Central memory CD8-positive, alpha-beta T cell (primary cell): Measurements from ENCODE around the gene GRIN2C.

ENCODE experiments used
- ATAC-seq: fragments of 150-1000 bp; cut with Tn5 transposase; replicated peaks from 2 replicates; pipeline ENCODE4 v1.10.0; 2022; ENCODE audit warnings: mild to moderate bottlenecking, moderate FRiP score, moderate number of reproducible peaks; ENCODE audit not compliant: poor library complexity, severe bottlenecking; ENCODE audit errors: extremely low read depth
- DNase-seq, 2 donors: peaks; one replicate each; pipeline ENCODE4 v3.0.0; 2021; ENCODE audit warnings: low spot score in 2 of 2
- H3K27ac Mint-ChIP-seq: one replicate; pipeline ENCODE4 v1.8.0; 2022; ENCODE audit warnings: low read depth, mild to moderate bottlenecking, moderate library complexity, mixed read lengths
- H3K27me3 Mint-ChIP-seq: one replicate; pipeline ENCODE4 v1.8.0; 2022; ENCODE audit warnings: mixed read lengths
- H3K36me3 Mint-ChIP-seq: one replicate; pipeline ENCODE4 v1.8.0; 2022; ENCODE audit warnings: mild to moderate bottlenecking, moderate library complexity, mixed read lengths; ENCODE audit not compliant: insufficient read depth
- H3K4me1 Mint-ChIP-seq: one replicate; pipeline ENCODE4 v1.8.0; 2022; ENCODE audit warnings: mixed read lengths
- H3K4me3 Mint-ChIP-seq: one replicate; pipeline ENCODE4 v1.8.0; 2022; ENCODE audit warnings: mild to moderate bottlenecking, moderate library complexity, mixed read lengths
- H3K9me3 Mint-ChIP-seq: one replicate; pipeline ENCODE4 v1.8.0; 2022; ENCODE audit warnings: mixed read lengths

Gene GRIN2C

DNA sequence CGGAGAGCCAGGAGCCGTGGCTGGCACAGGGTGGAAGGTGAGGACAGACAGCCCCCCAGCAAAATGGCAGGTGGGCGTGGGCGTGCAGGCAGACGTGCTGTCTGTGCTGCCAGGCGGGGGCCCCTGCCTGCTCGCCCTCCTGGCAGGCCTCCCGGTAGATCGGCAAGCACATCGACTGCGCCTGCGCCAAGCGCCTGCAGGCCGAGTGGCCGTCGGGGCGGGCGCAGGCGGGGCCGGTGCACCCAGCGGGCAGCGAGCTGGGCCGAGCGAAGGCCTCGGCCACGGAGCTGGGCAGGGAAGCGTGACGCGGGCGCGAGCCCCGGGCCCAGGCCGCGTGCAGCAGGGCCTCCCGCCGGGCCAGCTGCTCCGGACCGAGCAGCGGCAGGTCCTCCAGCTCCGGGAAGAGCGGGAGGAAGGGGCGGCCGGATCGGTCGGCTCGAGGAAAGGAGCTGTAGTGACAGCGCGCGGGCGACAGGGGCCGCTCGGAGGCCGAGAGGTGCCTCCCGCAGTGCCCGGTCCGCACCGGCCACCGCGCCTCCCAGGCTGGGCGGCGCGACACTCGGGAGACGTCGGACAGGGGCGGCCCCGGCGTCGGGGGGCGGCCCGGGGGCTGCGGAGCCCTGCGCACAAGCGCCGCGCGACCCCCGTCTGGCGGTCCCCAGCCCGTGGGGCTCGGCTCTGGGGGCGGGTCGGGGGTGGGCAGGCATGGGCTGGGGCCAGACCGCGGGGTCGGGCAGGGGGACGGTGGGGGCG is 16.9 kb downstream of the GRIN2C start:
- Mint-ChIP-seq H3K4me1 (peaks cover 18% of the 10 kb centered on the region), H3K27ac (no peak overlapping the region), H3K27me3 (no peaks in the 10 kb centered on the region), H3K36me3 (peaks cover 17% of the 10 kb centered on the region), H3K9me3 (no peaks in the 10 kb centered on the region), H3K4me3 (no peak overlapping the region)
- DNase-seq = no peak
- no peak for ATAC-seq

GRCh38 chr17:74842146-74842598 is 17.5 kb downstream of the GRIN2C start:
- H3K27ac Mint-ChIP-seq = no peak overlapping the region

DNA sequence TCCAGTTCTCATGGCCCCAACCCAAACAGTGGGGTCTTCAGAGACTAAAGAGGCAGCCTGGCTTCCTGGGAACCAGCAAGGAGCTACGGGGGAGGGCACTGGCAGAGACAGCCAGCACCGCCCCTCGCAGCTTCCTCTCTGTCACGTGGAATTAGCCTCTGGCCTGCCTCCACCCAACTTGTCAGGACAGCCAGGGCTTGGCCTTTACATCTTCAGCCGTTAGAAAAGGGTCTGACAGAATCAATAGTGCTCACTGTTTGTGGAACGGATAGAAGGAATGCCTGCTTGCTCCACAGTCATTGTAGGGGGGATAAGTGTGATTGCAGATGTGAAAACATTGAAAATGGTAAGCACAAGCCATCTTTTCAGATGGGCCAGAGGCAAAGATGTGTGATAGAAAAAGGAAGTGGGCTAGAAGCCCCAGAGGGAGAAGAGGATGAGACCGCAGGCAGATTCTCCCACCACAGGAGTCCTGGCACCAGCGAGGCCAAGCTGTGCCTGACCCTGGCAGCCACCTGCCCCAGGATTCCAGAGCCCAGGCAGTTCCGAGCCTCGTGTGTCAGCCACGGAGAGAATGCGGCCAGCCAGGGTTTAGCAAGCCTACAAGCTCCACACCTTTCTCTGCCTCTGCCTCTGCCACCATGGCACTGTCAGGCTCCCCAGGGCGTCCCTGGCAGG is 18.6 kb downstream of the GRIN2C start:
- no peaks in the 10 kb centered on the region for H3K9me3 Mint-ChIP-seq
- peaks cover 18% of the 10 kb centered on the region for H3K4me1 Mint-ChIP-seq
- DNase-seq (no peak), ATAC-seq (no peak)
- H3K4me3 Mint-ChIP-seq = no peak overlapping the region
- no peak overlapping the region for H3K27ac Mint-ChIP-seq
- no peaks in the 10 kb centered on the region for H3K27me3 Mint-ChIP-seq
- peaks cover 16% of the 10 kb centered on the region for H3K36me3 Mint-ChIP-seq

More at GRCh38 chr17:74842146-74842598, 17.5 kb downstream of the GRIN2C start:
- Mint-ChIP-seq H3K4me3 (no peak overlapping the region), H3K4me1 (peaks cover 18% of the 10 kb centered on the region), H3K9me3 (no peaks in the 10 kb centered on the region), H3K27me3 (no peaks in the 10 kb centered on the region), H3K36me3 (peaks cover 15% of the 10 kb centered on the region)
- ATAC-seq (no peak), DNase-seq (no peak)

- Mint-ChIP-seq H3K36me3 (peaks cover 16% of the 10 kb centered on the region), H3K9me3 (no peaks in the 10 kb centered on the region), H3K27ac (no peak overlapping the region), H3K4me1 (peaks cover 18% of the 10 kb centered on the region), H3K27me3 (no peaks in the 10 kb centered on the region), H3K4me3 (no peak overlapping the region)
- DNase-seq = no peak
- no peak for ATAC-seq
These were observed 19.5 kb downstream of the GRIN2C start for GRCh38 chr17:74839990-74840852.

DNA sequence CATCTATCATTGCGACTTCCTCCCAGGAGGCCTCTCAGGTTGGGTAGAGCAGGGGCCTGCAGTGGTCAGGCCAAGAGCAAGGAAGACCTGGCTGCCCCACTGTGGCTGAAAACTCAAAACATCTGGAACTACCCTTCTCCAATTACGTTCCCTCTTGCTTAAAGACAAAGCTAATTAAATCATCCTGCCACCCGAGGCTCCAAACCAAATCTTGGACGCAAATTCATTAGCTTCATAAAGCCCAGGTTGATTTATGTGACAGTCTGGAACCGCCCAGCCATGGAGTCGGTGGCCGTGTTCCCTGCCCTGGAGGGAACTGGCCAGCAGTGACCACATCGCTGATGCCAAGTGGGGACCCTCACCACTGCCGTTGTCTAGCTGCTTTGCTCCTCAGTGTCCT is 21.4 kb downstream of the GRIN2C start:
- no peaks in the 10 kb centered on the region for H3K9me3 Mint-ChIP-seq
- H3K36me3 Mint-ChIP-seq = peaks cover 14% of the 10 kb centered on the region
- H3K4me1 Mint-ChIP-seq = peaks cover 18% of the 10 kb centered on the region
- no peaks in the 10 kb centered on the region for H3K27me3 Mint-ChIP-seq
- no peak overlapping the region for H3K27ac Mint-ChIP-seq
- no peak for ATAC-seq
- no peak overlapping the region for H3K4me3 Mint-ChIP-seq
- DNase-seq = no peak

DNA sequence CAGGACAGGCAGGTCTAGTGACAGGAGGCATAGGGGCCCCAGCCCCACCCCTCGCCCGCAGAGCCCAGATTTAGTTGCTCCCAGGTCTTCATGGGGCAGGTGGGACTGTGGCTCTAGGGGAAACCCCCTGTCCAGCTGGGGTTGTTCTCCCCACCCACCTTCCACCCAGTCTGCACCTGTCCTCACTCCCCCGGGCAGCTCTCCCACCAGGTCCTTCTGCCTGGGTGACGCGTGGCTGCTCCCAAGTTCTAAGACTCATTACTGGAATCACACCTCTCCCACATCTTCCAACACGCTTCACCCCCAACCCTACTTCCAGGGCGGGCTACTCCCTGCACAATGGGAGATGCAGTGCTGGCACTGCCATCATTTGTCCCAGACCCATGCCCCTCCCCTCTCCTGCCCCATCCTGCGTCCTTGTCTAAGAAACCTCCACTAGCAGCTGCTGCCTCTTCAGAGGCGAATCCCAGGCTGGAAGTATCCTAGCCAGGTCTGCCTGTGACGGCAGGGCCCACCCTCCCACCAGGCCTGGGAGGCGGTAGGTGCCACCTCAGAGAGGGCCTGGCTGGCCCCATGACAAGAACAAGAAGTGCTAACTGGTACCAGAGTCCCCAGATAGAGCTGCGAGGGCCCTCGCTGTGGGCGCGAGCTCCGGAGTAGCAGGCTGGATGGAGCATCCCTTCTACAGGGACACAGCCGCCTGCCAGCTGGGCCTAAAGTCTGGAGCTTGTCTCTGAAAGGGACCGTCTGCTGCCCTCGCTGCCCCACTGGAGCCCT is 22.8 kb downstream of the GRIN2C start:
- H3K27ac Mint-ChIP-seq = no peak overlapping the region
- H3K4me1 Mint-ChIP-seq = peaks cover 23% of the 10 kb centered on the region
- no peak for DNase-seq
- no peak for ATAC-seq
- H3K27me3 Mint-ChIP-seq = no peaks in the 10 kb centered on the region
- peaks cover 12% of the 10 kb centered on the region for H3K36me3 Mint-ChIP-seq
- no peak overlapping the region for H3K4me3 Mint-ChIP-seq
- no peaks in the 10 kb centered on the region for H3K9me3 Mint-ChIP-seq

DNA sequence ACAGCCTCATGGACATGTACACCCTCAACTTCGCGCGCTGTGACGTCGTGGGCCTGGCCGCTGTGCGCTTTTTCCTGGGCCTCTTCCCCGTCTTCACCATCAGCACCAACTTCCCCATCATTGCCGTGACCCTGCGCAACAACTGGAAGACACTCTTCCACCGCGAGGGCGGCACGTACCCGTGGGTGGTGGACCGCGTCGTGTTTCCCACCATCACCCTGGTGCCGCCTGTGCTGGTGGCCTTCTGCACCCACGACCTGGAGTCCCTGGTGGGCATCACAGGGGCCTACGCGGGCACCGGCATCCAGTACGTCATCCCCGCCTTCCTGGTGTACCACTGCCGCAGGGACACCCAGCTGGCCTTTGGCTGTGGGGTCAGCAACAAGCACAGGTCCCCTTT is 23.5 kb downstream of the GRIN2C start:
- Mint-ChIP-seq H3K27me3 (no peaks in the 10 kb centered on the region), H3K27ac (no peak overlapping the region), H3K4me1 (peaks cover 21% of the 10 kb centered on the region), H3K9me3 (no peaks in the 10 kb centered on the region), H3K36me3 (peaks cover 7% of the 10 kb centered on the region), H3K4me3 (no peak overlapping the region)
- no peak for DNase-seq
- ATAC-seq = no peak

DNA sequence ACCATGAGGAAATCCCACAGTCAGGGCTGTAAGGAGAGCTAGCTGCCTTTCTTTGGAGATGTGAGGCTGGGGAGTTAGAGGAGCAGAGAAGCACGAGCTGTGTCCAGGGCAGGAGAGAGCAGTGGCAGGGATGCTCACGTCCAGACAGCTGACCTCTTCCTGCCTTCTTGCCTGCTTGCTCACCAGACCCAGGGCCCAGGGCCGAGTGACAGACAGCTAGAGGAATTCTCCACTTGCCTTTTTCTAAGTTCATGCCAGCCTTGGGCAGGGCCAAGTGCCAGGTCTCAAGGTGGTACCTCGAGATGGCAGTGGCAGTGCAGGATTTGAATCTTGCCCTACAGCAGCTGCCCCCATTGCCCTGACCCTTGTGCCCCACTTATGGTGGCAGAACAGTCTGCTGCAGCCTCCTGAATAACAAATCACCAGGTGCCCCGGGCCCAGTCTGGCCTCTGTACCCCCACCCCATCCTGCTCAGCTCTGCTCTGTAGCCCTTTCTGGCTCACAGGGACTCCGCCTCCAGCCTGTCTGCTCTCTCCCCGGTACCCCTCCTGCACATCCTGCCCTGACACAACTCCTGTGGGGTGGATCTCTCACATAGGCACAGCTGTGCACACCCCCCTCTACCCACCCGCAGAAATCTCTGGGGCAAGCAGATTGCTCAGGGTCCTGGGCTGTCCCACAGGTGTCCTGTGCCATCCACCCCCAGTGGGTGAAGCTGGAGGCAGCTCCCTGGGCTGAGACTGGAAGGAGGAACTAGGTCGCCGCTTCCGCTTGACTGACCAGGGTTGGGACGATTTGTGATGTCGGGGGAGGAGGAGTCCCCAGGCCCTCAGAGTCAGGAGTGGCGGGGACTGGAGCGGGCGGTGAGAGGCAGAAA is 25.9 kb downstream of the GRIN2C start:
- DNase-seq = no peak
- ATAC-seq = no peak
- H3K9me3 Mint-ChIP-seq = no peaks in the 10 kb centered on the region
- no peak overlapping the region for H3K4me3 Mint-ChIP-seq
- H3K27me3 Mint-ChIP-seq = no peaks in the 10 kb centered on the region
- no peak overlapping the region for H3K27ac Mint-ChIP-seq
- peaks cover 6% of the 10 kb centered on the region for H3K36me3 Mint-ChIP-seq
- peaks cover 6% of the 10 kb centered on the region for H3K4me1 Mint-ChIP-seq

DNA sequence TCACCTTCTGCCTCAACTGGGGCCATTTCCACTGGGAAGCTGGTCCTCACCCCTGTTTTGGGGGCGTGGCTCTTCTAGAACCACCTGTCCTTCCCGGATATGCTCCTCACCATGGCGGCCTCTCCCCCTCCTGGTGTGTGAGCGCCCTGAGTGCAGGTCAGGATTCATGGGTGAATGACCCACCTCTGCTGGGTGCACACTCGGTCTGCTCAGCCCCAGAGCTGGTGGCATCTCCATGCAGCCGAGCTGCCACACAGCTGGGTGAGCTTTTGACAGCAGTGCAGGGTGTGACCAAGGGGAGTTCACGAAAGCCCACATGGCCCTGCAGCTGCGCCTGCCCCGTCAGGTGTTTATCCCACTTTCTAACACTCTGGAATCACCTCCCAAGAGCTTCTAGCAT is 27.3 kb downstream of the GRIN2C start:
- peaks cover 6% of the 10 kb centered on the region for H3K36me3 Mint-ChIP-seq
- H3K9me3 Mint-ChIP-seq = no peaks in the 10 kb centered on the region
- H3K27me3 Mint-ChIP-seq = no peaks in the 10 kb centered on the region
- DNase-seq (no peak), ATAC-seq (no peak)
- no peak overlapping the region for H3K4me3 Mint-ChIP-seq
- peaks cover 6% of the 10 kb centered on the region for H3K4me1 Mint-ChIP-seq
- no peak overlapping the region for H3K27ac Mint-ChIP-seq

DNA sequence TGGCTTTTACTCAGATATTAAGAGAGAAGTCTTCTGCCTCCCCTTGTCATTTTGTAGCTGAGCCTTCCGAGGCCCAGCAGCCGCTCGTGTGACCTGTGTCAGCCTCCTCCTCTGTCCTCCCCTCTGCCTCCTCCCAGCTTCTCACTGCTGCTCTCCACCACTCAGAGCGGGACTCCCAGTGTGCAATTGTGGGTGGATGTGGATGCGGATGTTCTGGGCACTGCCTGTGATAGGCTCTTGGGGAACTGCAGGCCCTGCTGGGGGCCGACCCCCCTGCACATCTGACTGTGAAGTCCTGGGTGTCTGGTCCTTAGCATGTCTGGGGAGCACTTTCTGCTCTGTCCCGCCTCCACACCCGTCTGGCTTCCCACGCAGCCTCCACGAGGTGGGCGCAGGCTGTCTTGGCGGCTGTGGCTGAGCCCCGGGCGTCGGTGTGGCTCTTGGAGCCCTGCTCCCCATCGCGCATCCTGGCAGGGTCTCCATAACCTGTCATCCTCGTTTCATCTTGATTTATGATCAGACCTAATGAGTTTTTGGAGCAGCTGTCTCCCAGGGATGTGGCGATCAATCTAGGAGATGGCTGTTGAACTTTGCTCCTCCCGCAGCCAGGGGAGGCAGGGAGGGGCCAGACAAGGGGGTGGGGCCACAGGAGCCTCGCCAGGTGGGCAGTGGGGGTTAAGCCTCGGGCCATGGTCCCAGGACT is 28.1 kb downstream of the GRIN2C start:
- ATAC-seq = no peak
- H3K27ac Mint-ChIP-seq = no peak overlapping the region
- no peaks in the 10 kb centered on the region for H3K9me3 Mint-ChIP-seq
- DNase-seq = no peak
- H3K36me3 Mint-ChIP-seq = peaks cover 4% of the 10 kb centered on the region
- H3K27me3 Mint-ChIP-seq = no peaks in the 10 kb centered on the region
- H3K4me1 Mint-ChIP-seq = peaks cover 6% of the 10 kb centered on the region
- no peak overlapping the region for H3K4me3 Mint-ChIP-seq

GRCh38 chr17:74830861-74831260 is 28.8 kb downstream of the GRIN2C start:
- H3K27me3 Mint-ChIP-seq = no peaks in the 10 kb centered on the region
- no peak overlapping the region for H3K4me3 Mint-ChIP-seq
- no peak overlapping the region for H3K27ac Mint-ChIP-seq
- peaks cover 3% of the 10 kb centered on the region for H3K36me3 Mint-ChIP-seq
- DNase-seq (no peak), ATAC-seq (no peak)
- peaks cover 6% of the 10 kb centered on the region for H3K4me1 Mint-ChIP-seq
- H3K9me3 Mint-ChIP-seq = no peaks in the 10 kb centered on the region
